HepG2 (cell line): ENCODE measurements around the gene CCDC180. TPM values are rescaled to one million over a fixed set of nuclear protein-coding genes. Genes with fewer than 3 reads are reported as not detected.

Source experiments
- ATAC-seq: fragments of 200-7000 bp; cut with Tn5 transposase; 3 replicates; pipeline ENCODE4 v1.9.1; 2020; ENCODE audit warnings: mild to moderate bottlenecking, moderate library complexity
- BruUV-seq: library from RNA; stranded (reverse); fragments of 400-500 nt; replicated peaks from 2 replicates; lab custom pipeline; 2021; lab: Mats Ljungman, UMichigan
- CTCF ChIA-PET: fragments of 300-600 bp; formaldehyde crosslinking; extraction: SDS; loops from one replicate; lab custom pipeline; 2021; ENCODE audit warnings: low total read pairs, inconsistent platforms, low intra/inter-chr PET ratio; lab: Yijun Ruan, JAX
- POLR2A ChIA-PET: fragments of 350-600 bp; sonication (Branson Sonifier 250); formaldehyde crosslinking; loops from one replicate; lab custom pipeline; 2020; ENCODE audit warnings: antibody characterized with exemption, inconsistent platforms; lab: Yijun Ruan, JAX
- DNase-seq: peaks from one replicate; pipeline ENCODE4 v3.0.0-alpha.2; 2015; ENCODE audit warnings: low spot score
- FAIRE-seq: peaks from 3 replicates; lab custom pipeline; 2011; peaks lifted over from hg19 to GRCh38; lab: Jason Lieb, UNC
- H2AFZ ChIP-seq: one replicate; pipeline ENCODE4 v1.6.1; 2011; ENCODE audit warnings: low read length, inconsistent platforms
- H3K27ac ChIP-seq: fragments of 300-600 bp; 3 replicates; pipeline ENCODE4 v1.8.0; 2011; ENCODE audit warnings: mixed run types, mild to moderate bottlenecking, mixed read lengths, low read length, inconsistent platforms; ENCODE audit not compliant: insufficient read depth; ENCODE audit errors: extremely low read length
- H3K27me3 ChIP-seq, 2 experiments: fragments of 200-600 bp in 1 of 2; 2 replicates in 1 of 2; 3 replicates in 1 of 2; pipeline versions ENCODE4 v1.6.0 to v1.8.0; 2011; ENCODE audit warnings: low read length in 2 of 2, mild to moderate bottlenecking in 2 of 2, moderate library complexity in 2 of 2, inconsistent platforms in 1 of 2; ENCODE audit not compliant: insufficient read depth in 2 of 2, control insufficient read depth in 1 of 2
- H3K36me3 ChIP-seq, 2 experiments: fragments of 200-600 bp in 1 of 2; replicated peaks in 1 of 2; 2 replicates in 1 of 2; 3 replicates in 1 of 2; pipeline versions ENCODE4 v1.5.1 to v1.8.0; 2011; ENCODE audit warnings: low read length in 2 of 2, inconsistent platforms in 1 of 2; ENCODE audit not compliant: insufficient read depth in 2 of 2, control insufficient read depth in 1 of 2
- H3K4me1 ChIP-seq: 2 replicates; pipeline ENCODE4 v1.5.1; 2012; ENCODE audit warnings: low read length, inconsistent platforms; ENCODE audit not compliant: insufficient read depth
- H3K4me2 ChIP-seq: 2 replicates; pipeline ENCODE4 v1.6.0; 2011; ENCODE audit warnings: low read depth, low read length, inconsistent platforms
- H3K4me3 ChIP-seq, 3 experiments: fragments of 200-600 bp in 1 of 3; sonication (generic), shearing (Covaris generic) in 1 of 3; replicated peaks in 1 of 3; 2 replicates each; pipeline ENCODE4 v1.5.1; 2011 to 2016; ENCODE audit warnings: low read length in 3 of 3, inconsistent platforms in 2 of 3, low read depth in 2 of 3, mild to moderate bottlenecking in 2 of 3, control low read depth in 1 of 3, mixed read lengths in 1 of 3; ENCODE audit not compliant: insufficient read depth in 1 of 3
- H3K79me2 ChIP-seq: one replicate; pipeline ENCODE4 v1.6.1; 2011; ENCODE audit warnings: low read length, inconsistent platforms; ENCODE audit not compliant: insufficient read depth
- H3K9ac ChIP-seq: 2 replicates; pipeline ENCODE4 v1.6.0; 2011; ENCODE audit warnings: mild to moderate bottlenecking, low read depth, low read length, inconsistent platforms; ENCODE audit not compliant: insufficient read depth
- H3K9me3 ChIP-seq: 2 replicates; pipeline ENCODE4 v1.5.1; 2012; ENCODE audit warnings: mild to moderate bottlenecking, low read length
- H4K20me1 ChIP-seq: 2 replicates; pipeline ENCODE4 v1.6.0; 2011; ENCODE audit warnings: inconsistent platforms, mild to moderate bottlenecking, low read length, moderate library complexity; ENCODE audit not compliant: insufficient read depth
- HDAC1 ChIP-seq: sonication (generic); formaldehyde crosslinking; IDR thresholded peaks from 2 replicates; pipeline ENCODE4 v1.5.1; 2020; ENCODE audit warnings: mild to moderate bottlenecking, missing genetic modification reagents
- SATB2 ChIP-seq: sonication (generic); formaldehyde crosslinking; IDR thresholded peaks from 2 replicates; pipeline ENCODE4 v1.5.0; 2020; ENCODE audit warnings: missing genetic modification reagents
- TBL1XR1 ChIP-seq: fragments of 150-350 bp; IDR thresholded peaks from 2 replicates; pipeline ENCODE4 v1.6.1; 2014; ENCODE audit warnings: borderline replicate concordance, low read length; ENCODE audit not compliant: partially characterized antibody
- TSC22D2 ChIP-seq: sonication (generic); formaldehyde crosslinking; IDR thresholded peaks from 2 replicates; pipeline ENCODE4 v1.5.1; 2020; ENCODE audit warnings: missing genetic modification reagents, mild to moderate bottlenecking, borderline replicate concordance
- ZNF670 ChIP-seq: sonication (generic); formaldehyde crosslinking; IDR thresholded peaks from 2 replicates; pipeline ENCODE4 v1.8.0; 2022; ENCODE audit warnings: mild to moderate bottlenecking, missing genetic modification reagents, borderline replicate concordance
- ZNF749 ChIP-seq: sonication (generic); formaldehyde crosslinking; IDR thresholded peaks from 2 replicates; pipeline ENCODE4 v1.8.0; 2022; ENCODE audit warnings: mild to moderate bottlenecking, missing genetic modification reagents, moderate library complexity, borderline replicate concordance
- WGBS: methylation state at CpG from one replicate; pipeline ENCODE4 v1.1.6; 2017; ENCODE audit warnings: low lambda C conversion rate; 5-methylcytosine and 5-hydroxymethylcytosine counted together
- in situ Hi-C: cut with HindIII; loops from 2 replicates; pipeline ENCODE4 v1.10.0; 2017; ENCODE audit warnings: low pct_unique_long_range_greater_than_20kb; ENCODE audit not compliant: extremely low pct_ligation_motif_present
- intact Hi-C: fragments of 100-400 bp; cut with micrococcal nuclease; formaldehyde crosslinking; loops from one replicate; pipeline ENCODE4 v1.10.0; 2022; ENCODE audit not compliant: unreplicated experiment
- polyA plus RNA-seq, 8 experiments: library from polyadenylated mRNA; depleted of rRNA in 3 of 8; stranded (reverse) in 7 of 8; unstranded in 1 of 8; fragments of >200 nt; fragmentation: Illumina TruSeq in 4 of 8; extraction: Trizol in 4 of 8; gene quantifications; 2 replicates each; pipeline versions ENCODE4 v1.2.1 to v1.2.3, GENCODE V29; 2011 to 2016; ENCODE audit warnings: low read depth in 4 of 8, missing spikeins in 1 of 8, mixed read lengths in 1 of 8; ENCODE audit not compliant: insufficient read depth in 1 of 8
- total RNA-seq, 5 experiments: library from RNA; depleted of rRNA; stranded (reverse); fragments of >200 nt; fragmentation: Illumina TruSeq; extraction: Trizol; gene quantifications; 2 replicates each; pipeline ENCODE4 v1.2.3, GENCODE V29; 2016; ENCODE audit warnings: low read depth in 1 of 5
- TF ChIP-seq, protein P1 (sequence below): sonication (generic); formaldehyde crosslinking; IDR thresholded peaks from 2 replicates; pipeline ENCODE4 v1.4.0; 2020; ENCODE audit warnings: missing genetic modification reagents
- TF ChIP-seq, protein P2 (sequence below): IDR thresholded peaks from 2 replicates; pipeline ENCODE4 v1.6.1; 2012; ENCODE audit warnings: low read depth, low read length, improper control_type of control experiment
- TF ChIP-seq, protein P3 (sequence below): IDR thresholded peaks from 2 replicates; pipeline ENCODE4 v1.6.1; 2012; ENCODE audit warnings: inconsistent platforms

The CCDC180 gene
- total and polyA plus RNA-seq, 2 of the 13 experiments (the other 11 are each of a cell fraction or from before 2014, with no cell fraction given) = 2.2 to 2.5 TPM

DNA sequence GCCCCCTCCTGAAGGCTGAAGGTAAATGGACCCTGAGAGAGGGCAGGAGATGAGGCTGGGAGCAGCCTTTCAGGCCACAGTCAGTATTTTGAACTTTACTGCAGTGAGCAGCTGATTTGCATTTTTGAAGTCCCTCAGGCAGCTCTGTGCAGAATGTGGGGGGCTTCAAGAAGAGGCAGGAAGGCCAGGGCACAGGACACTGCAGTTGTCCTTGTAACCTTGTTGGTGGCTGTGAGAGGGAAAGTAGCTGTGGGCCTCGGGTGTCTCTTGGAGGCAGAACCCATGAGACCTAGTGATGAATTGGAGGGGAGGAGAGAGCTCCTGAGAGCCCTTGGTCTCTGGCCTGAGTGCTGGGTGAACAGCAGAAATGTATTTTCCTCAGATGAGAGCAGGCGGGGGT, 2.6 kb downstream of the CCDC180 start:
- CTCF ChIA-PET = no interaction called here
- H2AFZ ChIP-seq = no peak overlapping the region
- no peaks in the 10 kb centered on the region for H3K4me1 ChIP-seq
- H3K9me3 ChIP-seq = no peaks in the 10 kb centered on the region
- in situ Hi-C loops = no loop called here
- H3K27me3 ChIP-seq = 0 out of 5 replicates have a peak, but pooled peaks cover 0 to 3% of the 10 kb centered on the region in 2 experiments
- no peak overlapping the region for H3K4me2 ChIP-seq
- H3K27ac ChIP-seq = no peak overlapping the region
- POLR2A ChIA-PET = no interaction called here
- ATAC-seq = no peak
- TF ChIP-seq, protein P1, sequence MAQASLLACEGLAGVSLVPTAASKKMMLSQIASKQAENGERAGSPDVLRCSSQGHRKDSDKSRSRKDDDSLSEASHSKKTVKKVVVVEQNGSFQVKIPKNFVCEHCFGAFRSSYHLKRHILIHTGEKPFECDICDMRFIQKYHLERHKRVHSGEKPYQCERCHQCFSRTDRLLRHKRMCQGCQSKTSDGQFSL (CRISPR knock-in tag) = no peak
- TF ChIP-seq TSC22D2 (CRISPR knock-in tag) (no peak), ZNF670 (CRISPR knock-in tag) (no peak), HDAC1 (CRISPR knock-in tag) (no peak), TBL1XR1 (no peak), ZNF749 (CRISPR knock-in tag) (no peak), SATB2 (no peak)
- TF ChIP-seq, protein P2, sequence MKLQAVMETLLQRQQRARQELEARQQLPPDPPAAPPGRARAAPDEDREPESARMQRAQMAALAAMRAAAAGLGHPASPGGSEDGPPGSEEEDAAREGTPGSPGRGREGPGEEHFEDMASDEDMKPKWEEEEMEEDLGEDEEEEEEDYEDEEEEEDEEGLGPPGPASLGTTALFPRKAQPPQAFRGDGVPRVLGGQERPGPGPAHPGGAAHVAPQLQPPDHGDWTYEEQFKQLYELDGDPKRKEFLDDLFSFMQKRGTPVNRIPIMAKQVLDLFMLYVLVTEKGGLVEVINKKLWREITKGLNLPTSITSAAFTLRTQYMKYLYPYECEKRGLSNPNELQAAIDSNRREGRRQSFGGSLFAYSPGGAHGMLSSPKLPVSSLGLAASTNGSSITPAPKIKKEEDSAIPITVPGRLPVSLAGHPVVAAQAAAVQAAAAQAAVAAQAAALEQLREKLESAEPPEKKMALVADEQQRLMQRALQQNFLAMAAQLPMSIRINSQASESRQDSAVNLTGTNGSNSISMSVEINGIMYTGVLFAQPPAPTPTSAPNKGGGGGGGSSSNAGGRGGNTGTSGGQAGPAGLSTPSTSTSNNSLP = no peak
- TF ChIP-seq, protein P3, sequence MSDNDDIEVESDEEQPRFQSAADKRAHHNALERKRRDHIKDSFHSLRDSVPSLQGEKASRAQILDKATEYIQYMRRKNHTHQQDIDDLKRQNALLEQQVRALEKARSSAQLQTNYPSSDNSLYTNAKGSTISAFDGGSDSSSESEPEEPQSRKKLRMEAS = no peak
- H4K20me1 ChIP-seq = no peaks in the 10 kb centered on the region
- no peak for DNase-seq
- WGBS = 67% methylated on average over 2 of the region's 2 CpGs
- H3K36me3 ChIP-seq = no peaks in the 10 kb centered on the region; a peak in 2 of 5 replicates
- intact Hi-C loops = no loop called here
- no peaks in the 10 kb centered on the region for H3K79me2 ChIP-seq
- H3K4me3 ChIP-seq = no peak overlapping the region
- no TSS peak for BruUV-seq
- H3K9ac ChIP-seq = no peak overlapping the region
- no peak for FAIRE-seq
